Naive thymus-derived CD4-positive, alpha-beta T cell (primary cell): Measurements from ENCODE around the gene MGME1. TPM values are rescaled to one million over a fixed set of nuclear protein-coding genes. Genes with fewer than 3 reads are reported as not detected.
A peak's percentile ranks its signal among the peaks of the same experiment; 100 is the strongest.

Experiments
- ATAC-seq: fragments of 150-1000 bp; cut with Tn5 transposase; 2 replicates; pipeline ENCODE4 v1.10.0; 2021; ENCODE audit warnings: mild to moderate bottlenecking, moderate library complexity
- CTCF ChIA-PET: fragments of 350-600 bp; sonication (Branson Sonifier 250); formaldehyde crosslinking; loops from one replicate; lab custom pipeline; 2021; ENCODE audit warnings: antibody characterized with exemption; lab: Charles Lee
- POLR2A ChIA-PET: fragments of 350-600 bp; sonication (Branson Sonifier 250); formaldehyde crosslinking; loops from one replicate; lab custom pipeline; 2021; ENCODE audit warnings: antibody characterized with exemption, inconsistent platforms; lab: Charles Lee
- DNase-seq, 9 donors: peaks; one replicate each; pipeline versions ENCODE4 v3.0.0 to v3.0.0-alpha.2; 2020 to 2022; ENCODE audit warnings: mixed read lengths in 1 of 9
- H3K27ac ChIP-seq: one replicate; pipeline ENCODE4 v1.7.0; 2013; ENCODE audit warnings: mild to moderate bottlenecking, low read depth, low read length, moderate library complexity
- H3K27me3 ChIP-seq, 2 donors: one replicate each; pipeline ENCODE4 v1.7.0; 2013; ENCODE audit warnings: low read length in 2 of 2, mild to moderate bottlenecking in 2 of 2, moderate library complexity in 2 of 2; ENCODE audit not compliant: control insufficient read depth in 2 of 2, insufficient read depth in 2 of 2
- H3K36me3 ChIP-seq, 3 experiments: 1 replicate in 2 of 3; 2 replicates in 1 of 3; pipeline ENCODE4 v1.7.0; 2013; ENCODE audit warnings: low read length in 3 of 3, mild to moderate bottlenecking in 3 of 3, moderate library complexity in 1 of 3; ENCODE audit not compliant: insufficient read depth in 3 of 3, control insufficient read depth in 2 of 3
- H3K4me1 ChIP-seq, 2 donors: one replicate each; pipeline ENCODE4 v1.7.0; 2013; ENCODE audit warnings: low read length in 2 of 2, mild to moderate bottlenecking in 2 of 2, moderate library complexity in 1 of 2; ENCODE audit not compliant: control insufficient read depth in 2 of 2, insufficient read depth in 2 of 2
- H3K4me3 ChIP-seq: 2 replicates; pipeline ENCODE4 v1.7.0; 2013; ENCODE audit warnings: mild to moderate bottlenecking, low read length
- H3K9me3 ChIP-seq, 3 experiments: 1 replicate in 2 of 3; 2 replicates in 1 of 3; pipeline ENCODE4 v1.7.0; 2013; ENCODE audit warnings: low read length in 3 of 3; ENCODE audit not compliant: control insufficient read depth in 2 of 3
- H3K27ac Mint-ChIP-seq, 9 donors: one replicate each; pipeline ENCODE4 v1.8.0; 2020 to 2022; ENCODE audit warnings: mixed read lengths in 9 of 9, mild to moderate bottlenecking in 8 of 9, moderate library complexity in 5 of 9, inconsistent platforms in 2 of 9
- H3K27me3 Mint-ChIP-seq, 5 donors: one replicate each; pipeline ENCODE4 v1.8.0; 2021 to 2022; ENCODE audit warnings: mixed read lengths in 5 of 5, mild to moderate bottlenecking in 1 of 5
- H3K36me3 Mint-ChIP-seq, 5 donors: one replicate each; pipeline ENCODE4 v1.8.0; 2020 to 2022; ENCODE audit warnings: mixed read lengths in 5 of 5, mild to moderate bottlenecking in 3 of 5, inconsistent platforms in 1 of 5
- H3K4me1 Mint-ChIP-seq, 7 donors: one replicate each; pipeline ENCODE4 v1.8.0; 2020 to 2022; ENCODE audit warnings: mixed read lengths in 7 of 7, mild to moderate bottlenecking in 3 of 7, inconsistent platforms in 1 of 7
- H3K4me3 Mint-ChIP-seq, 10 donors: one replicate each; pipeline ENCODE4 v1.8.0; 2020 to 2022; ENCODE audit warnings: mild to moderate bottlenecking in 10 of 10, mixed read lengths in 10 of 10, moderate library complexity in 6 of 10, inconsistent platforms in 2 of 10
- H3K9me3 Mint-ChIP-seq, 11 donors: one replicate each; pipeline ENCODE4 v1.8.0; 2020 to 2022; ENCODE audit warnings: mixed read lengths in 11 of 11, mild to moderate bottlenecking in 4 of 11, inconsistent platforms in 1 of 11, moderate library complexity in 1 of 11
- intact Hi-C, 2 donors: fragments of 100-400 bp; cut with micrococcal nuclease; formaldehyde crosslinking; loops; one replicate each; pipeline ENCODE4 v1.15.1; 2023
- polyA plus RNA-seq, 2 donors: library from polyadenylated mRNA; unstranded; fragments of 300-500 nt; fragmentation: Illumina TruSeq; gene quantifications; one replicate each; pipeline ENCODE4 v1.2.3, GENCODE V29; 2021
- total RNA-seq, 6 experiments: library from RNA in 5 of 6; stranded (reverse) in 5 of 6; gene quantifications; 1 replicate in 5 of 6; 2 replicates in 1 of 6; pipeline ENCODE4 v1.2.3 and lab custom pipeline; 2021 to 2026

The MGME1 gene
- total and polyA plus RNA-seq, 7 experiments from 2014 or later: 4.9 to 41.0 (median 13.1) TPM

DNA sequence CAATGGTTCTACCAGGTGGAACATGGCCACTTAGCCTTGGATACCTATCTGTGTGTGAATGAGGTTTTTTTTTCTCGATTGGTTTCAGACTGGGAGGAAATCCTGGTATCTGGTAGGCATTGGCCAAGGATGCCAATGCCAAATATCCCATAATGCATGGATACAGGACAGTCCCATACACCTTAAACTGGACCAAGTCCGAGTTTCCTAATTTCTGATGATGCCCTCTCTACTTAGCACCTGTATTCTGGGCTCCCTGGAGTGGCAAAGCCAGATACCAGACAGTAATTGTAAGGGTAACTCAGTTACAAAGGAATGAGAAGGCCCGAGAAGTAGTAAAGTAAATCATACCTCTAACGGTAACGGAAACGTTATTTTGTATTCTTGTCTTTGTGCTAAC lies 18.1 kb upstream of the MGME1 start:
- peaks cover 12 to 79% (median 48%) of the 10 kb centered on the region in 5 donors for H3K36me3 Mint-ChIP-seq
- Histone ChIP-seq H3K27me3 (no peaks in the 10 kb centered on the region), H3K27ac (no peak overlapping the region), H3K4me3 (no peak overlapping the region), H3K9me3 (no peaks in the 10 kb centered on the region), H3K4me1 (no peaks in the 10 kb centered on the region), H3K36me3 (peaks cover 22 to 95% (median 50%) of the 10 kb centered on the region in 3 experiments)
- DNase-seq (no peak), ATAC-seq (no peak)
- no peaks in the 10 kb centered on the region for H3K27me3 Mint-ChIP-seq
- H3K4me1 Mint-ChIP-seq: peaks cover under 1 to 38% (median 5%) of the 10 kb centered on the region in 7 donors
- ChIA-PET POLR2A (no interaction called here), CTCF (no interaction called here)
- H3K9me3 Mint-ChIP-seq: no peaks in the 10 kb centered on the region
- intact Hi-C loops: no loop called here
- H3K27ac Mint-ChIP-seq: no peak overlapping the region
- H3K4me3 Mint-ChIP-seq: no peak overlapping the region

DNA sequence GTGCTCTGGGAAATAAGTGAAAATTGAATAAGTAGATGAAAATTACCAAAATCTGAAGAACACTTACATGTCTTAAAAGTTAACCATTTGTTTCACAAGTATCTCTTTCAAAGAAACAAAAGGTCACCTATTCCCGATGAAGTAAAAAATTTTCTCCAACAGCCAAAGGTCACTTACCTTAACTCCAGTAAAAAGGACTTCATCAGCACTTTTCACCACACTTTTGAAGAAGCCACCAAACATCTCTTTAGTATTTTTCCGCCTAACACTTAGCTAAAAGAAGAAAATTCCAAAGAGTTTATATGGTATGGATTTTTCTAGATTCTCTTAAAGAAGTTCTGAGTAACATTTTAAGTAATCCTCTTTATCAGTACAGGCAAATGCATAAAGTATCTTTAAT lies 17.5 kb upstream of the MGME1 start:
- Histone ChIP-seq H3K27ac (no peak overlapping the region), H3K36me3 (peaks cover 22 to 93% (median 50%) of the 10 kb centered on the region in 3 experiments), H3K27me3 (no peaks in the 10 kb centered on the region), H3K9me3 (no peaks in the 10 kb centered on the region), H3K4me1 (no peaks in the 10 kb centered on the region), H3K4me3 (no peak overlapping the region)
- POLR2A ChIA-PET: no interaction called here
- ATAC-seq (no peak), DNase-seq (no peak)
- intact Hi-C loops: no loop called here
- no peaks in the 10 kb centered on the region for H3K27me3 Mint-ChIP-seq
- H3K36me3 Mint-ChIP-seq: peaks cover 12 to 76% (median 48%) of the 10 kb centered on the region in 5 donors
- H3K27ac Mint-ChIP-seq: no peak overlapping the region
- peaks cover 2 to 41% (median 11%) of the 10 kb centered on the region in 7 donors for H3K4me1 Mint-ChIP-seq
- CTCF ChIA-PET: no interaction called here
- H3K9me3 Mint-ChIP-seq: no peaks in the 10 kb centered on the region
- H3K4me3 Mint-ChIP-seq: no peak overlapping the region

DNA sequence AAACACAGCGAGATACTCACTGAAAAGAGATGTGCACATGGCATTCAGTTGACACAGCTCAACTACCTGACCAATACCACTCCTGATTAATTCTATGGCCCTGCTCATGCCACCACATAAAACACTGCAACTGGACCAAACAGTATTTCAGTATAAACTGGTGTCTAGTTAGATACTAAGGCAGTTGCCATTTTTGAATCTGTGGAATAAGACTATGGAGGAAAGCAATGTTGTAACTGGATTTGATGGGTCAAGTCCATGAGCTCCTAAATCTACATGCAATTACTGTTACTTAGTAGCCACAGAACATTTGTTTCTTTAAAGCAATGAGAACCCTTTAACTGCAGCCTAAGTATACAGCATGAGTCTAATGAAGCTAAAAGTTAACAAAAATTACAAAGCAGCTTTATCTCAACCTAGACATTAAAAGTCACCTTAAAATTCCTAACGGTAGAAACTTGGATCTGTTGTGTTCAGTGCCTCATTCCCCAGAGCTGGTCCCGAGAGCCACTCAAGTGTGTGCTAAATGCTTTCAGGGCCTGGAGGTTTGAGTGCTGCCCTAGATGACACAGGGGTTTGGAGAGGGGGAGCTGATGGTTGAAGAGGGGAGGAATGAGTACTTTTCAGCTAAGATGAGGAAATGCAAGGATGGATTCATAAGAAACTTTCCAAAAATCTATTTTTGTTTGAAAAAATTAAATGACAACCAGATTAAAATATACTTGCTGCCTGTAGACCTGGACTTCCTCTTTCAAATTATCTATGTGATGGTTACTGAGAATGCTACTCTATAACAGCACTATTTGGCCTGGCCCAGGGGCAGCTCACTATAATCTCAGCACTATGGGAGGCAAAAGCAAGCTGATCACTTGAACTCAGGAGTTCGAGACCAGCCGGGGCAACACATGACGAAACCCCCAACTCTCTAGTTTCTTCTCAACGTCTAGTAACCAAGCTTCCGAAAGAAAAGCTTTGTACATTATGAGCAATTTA lies 15.8 kb upstream of the MGME1 start:
- no peaks in the 10 kb centered on the region for H3K9me3 ChIP-seq
- ChIA-PET POLR2A (no interaction called here), CTCF (no interaction called here)
- ATAC-seq (no peak), DNase-seq (no peak)
- Mint-ChIP-seq H3K36me3 (peaks cover 12 to 65% (median 47%) of the 10 kb centered on the region in 5 donors), H3K27ac (peak overlapping the region in 4 of 9 donors; percentile 51 to 87 (median 71)), H3K4me1 (peaks cover 7 to 45% (median 19%) of the 10 kb centered on the region in 7 donors), H3K27me3 (no peaks in the 10 kb centered on the region), H3K4me3 (no peak overlapping the region), H3K9me3 (peaks cover 0 to 2% (median 0%) of the 10 kb centered on the region in 11 donors)
- H3K4me1 ChIP-seq: peaks cover 0 to 5% of the 10 kb centered on the region in 2 donors
- H3K27me3 ChIP-seq: no peaks in the 10 kb centered on the region
- no peak overlapping the region for H3K4me3 ChIP-seq
- intact Hi-C loops: no loop called here
- peaks cover 22 to 83% (median 42%) of the 10 kb centered on the region in 3 experiments for H3K36me3 ChIP-seq
- no peak overlapping the region for H3K27ac ChIP-seq

DNA sequence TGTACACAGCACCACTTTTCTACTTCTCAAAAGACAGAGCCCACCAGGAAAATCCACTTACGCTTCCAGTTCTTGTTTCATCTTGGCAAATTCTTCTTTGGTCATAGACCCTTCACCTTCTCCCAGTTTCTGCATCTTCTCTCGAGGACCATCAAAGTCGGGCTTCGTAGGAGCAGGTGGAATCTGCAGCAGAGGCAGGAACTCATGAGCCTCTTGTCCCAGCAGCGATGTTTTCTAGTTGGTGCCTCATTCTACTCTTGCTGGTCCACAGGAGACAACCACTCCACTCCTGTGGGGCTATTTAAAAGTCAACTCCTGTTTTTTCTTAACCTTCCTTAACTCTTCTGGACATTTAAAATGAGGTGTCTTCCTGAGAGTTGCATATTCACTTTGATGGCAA lies 14.9 kb upstream of the MGME1 start:
- peaks cover 22 to 74% (median 41%) of the 10 kb centered on the region in 3 experiments for H3K36me3 ChIP-seq
- H3K36me3 Mint-ChIP-seq: peaks cover 7 to 56% (median 39%) of the 10 kb centered on the region in 5 donors
- peak overlapping the region in 2 of 9 donors; percentile 4 to 41 for H3K27ac Mint-ChIP-seq
- ChIA-PET POLR2A (no interaction called here), CTCF (no interaction called here)
- H3K4me3 Mint-ChIP-seq: no peak overlapping the region
- H3K27ac ChIP-seq: no peak overlapping the region
- H3K4me1 Mint-ChIP-seq: peaks cover 14 to 52% (median 28%) of the 10 kb centered on the region in 7 donors
- peaks cover 0 to 2% (median 0%) of the 10 kb centered on the region in 11 donors for H3K9me3 Mint-ChIP-seq
- no peak overlapping the region for H3K4me3 ChIP-seq
- no peaks in the 10 kb centered on the region for H3K27me3 ChIP-seq
- ATAC-seq (no peak), DNase-seq (no peak)
- H3K4me1 ChIP-seq: peaks cover 9 to 15% of the 10 kb centered on the region in 2 donors
- H3K27me3 Mint-ChIP-seq: no peaks in the 10 kb centered on the region
- intact Hi-C loops: no loop called here
- H3K9me3 ChIP-seq: no peaks in the 10 kb centered on the region

DNA sequence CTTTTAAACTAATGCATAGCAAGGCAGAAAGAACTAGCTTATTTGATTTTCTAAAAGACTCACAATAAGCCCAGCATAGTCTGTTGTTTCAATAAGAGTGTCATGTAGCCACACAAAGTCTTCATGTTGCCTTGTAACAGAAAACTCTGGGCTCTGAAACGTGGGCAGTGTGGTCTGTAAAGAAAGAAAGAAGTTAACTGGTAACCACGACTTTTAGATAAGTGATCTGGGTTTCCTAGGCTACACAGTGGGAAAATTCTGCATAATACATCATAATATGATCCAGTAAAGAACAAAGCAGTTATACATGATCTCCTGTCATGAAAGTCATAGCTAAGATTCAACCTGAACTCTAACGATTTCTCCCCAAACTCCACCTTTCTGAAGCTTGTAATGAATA lies 13.5 kb upstream of the MGME1 start:
- ATAC-seq (no peak), DNase-seq (no peak)
- Histone ChIP-seq H3K4me1 (peaks cover 19 to 26% of the 10 kb centered on the region in 2 donors), H3K9me3 (no peaks in the 10 kb centered on the region), H3K27me3 (no peaks in the 10 kb centered on the region), H3K27ac (no peak overlapping the region), H3K4me3 (no peak overlapping the region), H3K36me3 (peaks cover 10 to 62% (median 27%) of the 10 kb centered on the region in 3 experiments)
- H3K36me3 Mint-ChIP-seq: peaks cover 7 to 43% (median 27%) of the 10 kb centered on the region in 5 donors
- H3K27me3 Mint-ChIP-seq: no peaks in the 10 kb centered on the region
- POLR2A ChIA-PET: interaction anchor here (1.3 kb wide), 1 partner anchor 10 kb away, joined by 4 read pairs; no protein-coding TSS in a partner anchor
- H3K9me3 Mint-ChIP-seq: peaks cover 0 to 2% (median 0%) of the 10 kb centered on the region in 11 donors
- H3K4me1 Mint-ChIP-seq: peaks cover 26 to 60% (median 42%) of the 10 kb centered on the region in 7 donors
- H3K4me3 Mint-ChIP-seq: peak overlapping the region in 1 of 10 donors; percentile 31
- peak overlapping the region in 2 of 9 donors; percentile 70 to 74 for H3K27ac Mint-ChIP-seq
- CTCF ChIA-PET: interaction anchor here (1.3 to 1.7 kb wide), 2 partner anchors 11 to 277 kb away, joined by 6 to 18 read pairs; no protein-coding TSS in a partner anchor
- intact Hi-C loops: loop anchor here in 1 of 2 donors (5.0 kb wide), 1 partner anchor 42 kb away; no protein-coding TSS in a partner anchor

DNA sequence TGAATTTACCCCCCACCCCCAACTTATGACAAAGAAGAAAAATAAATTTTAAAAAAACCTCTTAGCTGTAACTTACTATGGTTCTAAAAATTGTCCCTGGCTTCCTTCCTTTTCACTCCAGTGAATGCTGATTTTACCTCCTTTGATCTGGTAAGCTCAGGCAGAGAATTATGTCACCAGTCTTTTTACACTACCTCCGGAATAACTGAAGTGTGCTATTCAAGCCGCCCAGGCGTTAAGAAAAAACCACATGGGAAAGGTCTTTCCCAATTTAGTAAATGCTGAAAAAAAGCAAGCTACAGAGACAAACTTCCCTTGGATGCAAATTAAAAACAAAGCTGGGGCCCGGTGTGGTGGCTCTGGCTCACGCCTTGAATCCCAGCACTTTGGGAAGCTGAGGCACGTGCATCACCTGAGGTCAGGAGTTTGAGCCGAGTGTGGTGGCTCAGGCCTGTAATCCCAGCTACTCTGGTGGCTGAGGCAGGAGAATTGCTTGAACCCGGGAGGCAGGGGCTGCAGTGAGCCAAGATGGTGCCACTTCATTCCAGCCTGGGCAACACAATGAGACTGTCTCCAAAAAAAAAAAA lies 12.6 kb upstream of the MGME1 start:
- ATAC-seq (no peak), DNase-seq (no peak)
- H3K27ac Mint-ChIP-seq: peak overlapping the region in 5 of 9 donors; percentile 11 to 74 (median 14)
- no peaks in the 10 kb centered on the region for H3K27me3 ChIP-seq
- peaks cover 3 to 53% (median 19%) of the 10 kb centered on the region in 3 experiments for H3K36me3 ChIP-seq
- POLR2A ChIA-PET: interaction anchor here (1.3 kb wide), 1 partner anchor 9 kb away, joined by 4 read pairs; no protein-coding TSS in a partner anchor
- H3K4me3 ChIP-seq: no peak overlapping the region
- intact Hi-C loops: loop anchor here in 1 of 2 donors (5.0 kb wide), 1 partner anchor 41 kb away; no protein-coding TSS in a partner anchor
- no peak overlapping the region for H3K27ac ChIP-seq
- H3K9me3 Mint-ChIP-seq: peaks cover 0 to 2% (median 0%) of the 10 kb centered on the region in 11 donors
- H3K27me3 Mint-ChIP-seq: no peaks in the 10 kb centered on the region
- H3K9me3 ChIP-seq: no peaks in the 10 kb centered on the region
- peaks cover 33 to 66% (median 51%) of the 10 kb centered on the region in 7 donors for H3K4me1 Mint-ChIP-seq
- peaks cover 19 to 26% of the 10 kb centered on the region in 2 donors for H3K4me1 ChIP-seq
- peaks cover 7 to 38% (median 27%) of the 10 kb centered on the region in 5 donors for H3K36me3 Mint-ChIP-seq
- CTCF ChIA-PET: interaction anchor here (0.9 to 1.7 kb wide), 3 partner anchors 10 to 277 kb away, joined by 3 to 18 read pairs (median 6); no protein-coding TSS in a partner anchor
- peak overlapping the region in 1 of 10 donors; percentile 28 for H3K4me3 Mint-ChIP-seq
